H9 (cell line): Measurements from ENCODE around the gene CRISP2. TPM values are rescaled to one million over a fixed set of nuclear protein-coding genes. Genes with fewer than 3 reads are reported as not detected.

Experiments
- DNase-seq: peaks from one replicate; pipeline ENCODE4 v3.0.0-alpha.2; 2017
- H2AFZ ChIP-seq: one replicate; pipeline ENCODE4 v1.6.1; 2013; ENCODE audit warnings: mild to moderate bottlenecking, low read length, control low read depth, moderate library complexity
- H2AK5ac ChIP-seq: 2 replicates; pipeline ENCODE4 v1.6.1; 2013; ENCODE audit warnings: low read length, control low read depth, mixed read lengths; ENCODE audit not compliant: insufficient read length
- H2BK120ac ChIP-seq: one replicate; pipeline ENCODE4 v1.6.1; 2013; ENCODE audit warnings: low read depth, mild to moderate bottlenecking, low read length, control low read depth, inconsistent platforms; ENCODE audit not compliant: poor library complexity, severe bottlenecking
- H2BK12ac ChIP-seq: 2 replicates; pipeline ENCODE4 v1.6.1; 2013; ENCODE audit warnings: low read length, control low read depth, mixed read lengths, low read depth; ENCODE audit not compliant: insufficient read length
- H2BK15ac ChIP-seq: 2 replicates; pipeline ENCODE4 v1.6.1; 2013; ENCODE audit warnings: low read depth, low read length, control low read depth
- H2BK20ac ChIP-seq: one replicate; pipeline ENCODE4 v1.6.1; 2013; ENCODE audit warnings: low read depth, mild to moderate bottlenecking, low read length, control low read depth, inconsistent platforms; ENCODE audit not compliant: poor library complexity, severe bottlenecking
- H2BK5ac ChIP-seq: 2 replicates; pipeline ENCODE4 v1.6.1; 2013; ENCODE audit warnings: low read length, control low read depth, mixed read lengths; ENCODE audit not compliant: insufficient read length
- H3K14ac ChIP-seq: 2 replicates; pipeline ENCODE4 v1.6.1; 2013; ENCODE audit warnings: low read length, control low read depth; ENCODE audit not compliant: insufficient read depth
- H3K18ac ChIP-seq: 2 replicates; pipeline ENCODE4 v1.6.1; 2013; ENCODE audit warnings: low read depth, mild to moderate bottlenecking, mixed read lengths, low read length, control low read depth; ENCODE audit not compliant: insufficient read length
- H3K23ac ChIP-seq: 2 replicates; pipeline ENCODE4 v1.6.1; 2013; ENCODE audit warnings: low read length, control low read depth, mixed read lengths, low read depth; ENCODE audit not compliant: insufficient read length
- H3K23me2 ChIP-seq: 2 replicates; pipeline ENCODE4 v1.6.1; 2013; ENCODE audit warnings: low read depth, mild to moderate bottlenecking, mixed read lengths, low read length, control low read depth; ENCODE audit not compliant: insufficient read length, poor library complexity, severe bottlenecking
- H3K27ac ChIP-seq: 2 replicates; pipeline ENCODE4 v1.5.1; 2013; ENCODE audit warnings: low read length, control low read depth, mixed read lengths, low read depth; ENCODE audit not compliant: insufficient read length
- H3K27me3 ChIP-seq: 2 replicates; pipeline ENCODE4 v1.6.1; 2013; ENCODE audit warnings: low read length, control low read depth, inconsistent platforms; ENCODE audit not compliant: insufficient read depth
- H3K4ac ChIP-seq: 2 replicates; pipeline ENCODE4 v1.6.1; 2013; ENCODE audit warnings: low read depth, mild to moderate bottlenecking, control low read depth, inconsistent platforms, low read length, moderate library complexity
- H3K4me1 ChIP-seq: 2 replicates; pipeline ENCODE4 v1.6.1; 2013; ENCODE audit warnings: low read length, control low read depth, inconsistent platforms; ENCODE audit not compliant: insufficient read depth
- H3K4me2 ChIP-seq: 2 replicates; pipeline ENCODE4 v1.6.1; 2013; ENCODE audit warnings: low read length, control low read depth, mixed read lengths; ENCODE audit not compliant: insufficient read length, insufficient read depth
- H3K56ac ChIP-seq: 2 replicates; pipeline ENCODE4 v1.6.1; 2013; ENCODE audit warnings: low read depth, mild to moderate bottlenecking, mixed read lengths, low read length, control low read depth; ENCODE audit not compliant: insufficient read length
- H3K79me1 ChIP-seq: 2 replicates; pipeline ENCODE4 v1.6.1; 2013; ENCODE audit warnings: low read depth, mild to moderate bottlenecking, moderate library complexity, low read length, control low read depth, inconsistent platforms; ENCODE audit not compliant: insufficient read depth, poor library complexity, severe bottlenecking
- H3K79me2 ChIP-seq: 2 replicates; pipeline ENCODE4 v1.6.1; 2013; ENCODE audit warnings: low read length, control low read depth, inconsistent platforms; ENCODE audit not compliant: insufficient read depth
- H3K9ac ChIP-seq: 2 replicates; pipeline ENCODE4 v1.6.1; 2013; ENCODE audit warnings: low read length, control low read depth, mixed read lengths; ENCODE audit not compliant: insufficient read length; ENCODE audit errors: extremely low read depth
- H3K9me3 ChIP-seq: one replicate; pipeline ENCODE4 v1.6.1; 2013; ENCODE audit warnings: low read depth, low read length, inconsistent platforms; ENCODE audit not compliant: control insufficient read depth
- H3T11ph ChIP-seq: one replicate; pipeline ENCODE4 v1.6.1; 2013; ENCODE audit warnings: mild to moderate bottlenecking, low read length, control low read depth, inconsistent platforms
- H4K20me1 ChIP-seq: one replicate; pipeline ENCODE4 v1.6.1; 2013; ENCODE audit not compliant: control insufficient read depth, insufficient read length, insufficient read depth
- H4K5ac ChIP-seq: 2 replicates; pipeline ENCODE4 v1.6.1; 2013; ENCODE audit warnings: low read depth, mild to moderate bottlenecking, mixed read lengths, low read length, control low read depth; ENCODE audit not compliant: insufficient read length
- H4K8ac ChIP-seq: replicated peaks from 2 replicates; pipeline ENCODE4 v1.6.1; 2013; ENCODE audit warnings: low read length, control low read depth, mixed read lengths, low read depth; ENCODE audit not compliant: insufficient read length
- H4K91ac ChIP-seq: 2 replicates; pipeline ENCODE4 v1.6.1; 2013; ENCODE audit warnings: low read depth, mild to moderate bottlenecking, moderate library complexity, mixed read lengths, low read length, control low read depth; ENCODE audit not compliant: insufficient read length
- H3K27ac Mint-ChIP-seq, 3 experiments: 2 replicates in 2 of 3; 3 replicates in 1 of 3; pipeline ENCODE4 v1.8.0; 2020 to 2021; ENCODE audit warnings: mixed read lengths in 3 of 3, mild to moderate bottlenecking in 1 of 3, moderate library complexity in 1 of 3
- H3K27me3 Mint-ChIP-seq: 2 replicates; pipeline ENCODE4 v1.8.0; 2021; ENCODE audit warnings: low read depth, mild to moderate bottlenecking, moderate library complexity, mixed read lengths
- H3K36me3 Mint-ChIP-seq, 3 experiments: 2 replicates in 2 of 3; 3 replicates in 1 of 3; pipeline ENCODE4 v1.8.0; 2020 to 2021; ENCODE audit warnings: low read depth in 3 of 3, mixed read lengths in 3 of 3; ENCODE audit not compliant: insufficient read depth in 1 of 3
- H3K4me1 Mint-ChIP-seq, 2 experiments: 2 replicates each; pipeline ENCODE4 v1.8.0; 2020; ENCODE audit warnings: mixed read lengths in 2 of 2
- H3K4me3 Mint-ChIP-seq, 2 experiments: 2 replicates in 1 of 2; 3 replicates in 1 of 2; pipeline ENCODE4 v1.8.0; 2020 to 2021; ENCODE audit warnings: mild to moderate bottlenecking in 2 of 2, mixed read lengths in 2 of 2, moderate library complexity in 1 of 2
- H3K9me3 Mint-ChIP-seq, 2 experiments: 2 replicates in 1 of 2; 3 replicates in 1 of 2; pipeline ENCODE4 v1.8.0; 2020; ENCODE audit warnings: mild to moderate bottlenecking in 2 of 2, mixed read lengths in 2 of 2, moderate library complexity in 1 of 2
- CTCF ChIP-seq: fragments of 200-600 bp; sonication (generic); conservative IDR thresholded peaks from 3 replicates; pipeline ENCODE4 v1.8.0; 2021; ENCODE audit warnings: antibody characterized with exemption, mild to moderate bottlenecking
- WGBS: extraction: QIAGEN DNeasy Blood & Tissue Kit; methylation state at CpG from one replicate; pipeline ENCODE4 v1.1.7; 2013; ENCODE audit warnings: missing lambda C conversion rate, low lambda C conversion rate, mixed read lengths; ENCODE audit not compliant: insufficient read length; ENCODE audit errors: extremely low coverage; 5-methylcytosine and 5-hydroxymethylcytosine counted together
- total RNA-seq: library from RNA; stranded (reverse); gene quantifications from 2 replicates; pipeline ENCODE4 v1.2.1, GENCODE V29; 2021

The CRISP2 gene
- total RNA-seq, 1 experiment from 2014 or later: not detected

DNA sequence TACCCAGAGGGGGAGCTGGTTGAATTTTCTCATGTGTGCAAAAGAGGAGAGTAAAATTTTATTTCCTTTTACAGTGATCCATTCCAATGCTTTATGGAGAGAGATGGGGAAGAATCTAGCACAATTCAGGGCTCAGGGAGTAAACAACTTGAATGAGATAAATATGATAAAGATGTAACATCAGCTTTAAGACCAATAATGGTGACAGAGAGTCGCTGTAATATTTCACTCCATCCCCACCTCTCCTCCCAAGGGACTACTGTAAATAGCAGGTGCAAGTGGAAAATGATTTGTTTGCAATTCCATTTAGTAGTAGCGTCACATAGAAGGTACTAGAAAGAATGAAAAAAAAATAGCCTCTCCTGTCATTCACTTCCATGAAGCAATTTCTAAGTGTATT, 26.1 kb upstream of the CRISP2 start:
- no peak overlapping the region for H2BK120ac ChIP-seq
- Mint-ChIP-seq H3K27me3 (no peaks in the 10 kb centered on the region), H3K36me3 (no peaks in the 10 kb centered on the region), H3K27ac (no peak overlapping the region), H3K4me3 (no peak overlapping the region), H3K9me3 (no peaks in the 10 kb centered on the region), H3K4me1 (no peaks in the 10 kb centered on the region)
- no peaks in the 10 kb centered on the region for H3K4me1 ChIP-seq
- no peak overlapping the region for H3K14ac ChIP-seq
- H2BK12ac ChIP-seq: no peak overlapping the region
- WGBS: no CpG with 5 or more reads among the region's 2 CpGs
- no peak overlapping the region for H4K5ac ChIP-seq
- no peaks in the 10 kb centered on the region for H3K9me3 ChIP-seq
- no peak for DNase-seq
- no peaks in the 10 kb centered on the region for H3K27me3 ChIP-seq
- H4K20me1 ChIP-seq: no peaks in the 10 kb centered on the region
- no peak overlapping the region for H3K18ac ChIP-seq
- H3K79me2 ChIP-seq: no peaks in the 10 kb centered on the region
- no peak overlapping the region for H3K9ac ChIP-seq
- H3T11ph ChIP-seq: no peak overlapping the region
- H3K4me2 ChIP-seq: no peak overlapping the region
- H3K79me1 ChIP-seq: no peaks in the 10 kb centered on the region
- no peak overlapping the region for H3K4ac ChIP-seq
- H3K27ac ChIP-seq: no peak overlapping the region
- H2BK5ac ChIP-seq: no peak overlapping the region
- no peak overlapping the region for H2BK20ac ChIP-seq
- H3K23ac ChIP-seq: no peak overlapping the region
- H2AFZ ChIP-seq: no peak overlapping the region
- no peak overlapping the region for H4K91ac ChIP-seq
- H3K23me2 ChIP-seq: no peaks in the 10 kb centered on the region
- H4K8ac ChIP-seq: no peak overlapping the region
- TF ChIP-seq CTCF: no peak
- no peak overlapping the region for H2AK5ac ChIP-seq
- no peak overlapping the region for H2BK15ac ChIP-seq
- no peak overlapping the region for H3K56ac ChIP-seq
